Stimulated activated CD8-positive, alpha-beta memory T cell treated with anti-CD3 and anti-CD28 coated beads, Interleukin-7, amount 100 ng/mL, for 48 hours (primary cell): ENCODE measurements around the gene ENDOV.

Experiments
- DNase-seq, 2 donors: peaks; one replicate each; pipeline ENCODE4 v3.0.0-alpha.2; 2020; ENCODE audit warnings: low read depth in 1 of 2; ENCODE audit errors: extremely low read depth in 1 of 2

The ENDOV gene

DNA sequence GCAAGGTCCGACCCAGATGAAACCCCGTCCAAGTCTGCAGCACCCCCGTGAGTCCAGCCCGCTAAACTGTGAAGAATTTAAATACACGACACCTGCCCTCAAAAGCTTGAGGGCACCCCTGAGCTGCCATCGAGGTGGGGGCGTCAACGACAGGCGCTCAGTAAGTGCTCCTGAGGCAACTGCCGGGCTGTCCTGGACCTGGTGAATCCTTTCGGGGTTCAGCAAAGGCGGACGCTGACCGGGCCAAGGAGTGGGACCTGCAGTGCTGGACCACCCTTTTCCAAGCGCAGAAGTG, 512 bp upstream of the ENDOV start:
- no peak for DNase-seq

GRCh38 chr17:80415626-80416137, 715 bp downstream of the ENDOV start:
- DNase-seq, result no peak

DNA sequence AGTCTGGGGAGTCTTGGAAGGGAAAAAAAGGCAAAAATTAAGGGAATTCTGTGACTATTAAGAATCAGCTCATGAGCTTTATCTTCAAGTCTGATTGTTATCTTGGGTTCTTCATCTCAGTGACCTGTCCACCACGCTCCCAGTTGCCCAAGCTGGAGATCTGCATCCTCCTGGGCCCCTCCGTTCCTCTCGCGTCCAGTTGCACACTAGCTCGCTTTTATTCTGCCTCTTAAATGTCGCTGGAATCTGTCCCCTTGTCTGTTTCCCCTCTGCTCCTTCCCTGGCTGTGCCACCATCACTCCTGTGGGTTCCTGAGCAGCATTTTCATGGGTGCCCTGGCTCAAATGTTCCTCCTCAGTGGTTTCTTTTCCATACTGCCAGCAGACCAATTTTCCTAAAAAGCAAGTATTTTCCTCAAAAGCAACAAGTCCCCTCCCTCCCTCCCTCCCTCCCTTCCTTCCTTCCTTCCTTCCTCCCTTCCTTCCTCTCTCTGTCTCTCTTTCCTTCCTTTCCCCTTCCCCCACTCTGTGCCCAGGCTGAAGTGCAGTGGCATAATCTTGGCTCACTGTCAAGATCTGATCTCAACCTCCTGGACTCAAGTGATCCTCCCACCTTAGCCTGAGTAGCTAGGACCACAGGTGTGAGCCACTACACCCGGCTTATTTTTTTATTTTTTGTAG, 1.4 kb downstream of the ENDOV start:
- DNase-seq, result no peak

- DNase-seq, result no peak
Measured at GRCh38 chr17:80416940-80417293, 1.9 kb downstream of the ENDOV start.

DNA sequence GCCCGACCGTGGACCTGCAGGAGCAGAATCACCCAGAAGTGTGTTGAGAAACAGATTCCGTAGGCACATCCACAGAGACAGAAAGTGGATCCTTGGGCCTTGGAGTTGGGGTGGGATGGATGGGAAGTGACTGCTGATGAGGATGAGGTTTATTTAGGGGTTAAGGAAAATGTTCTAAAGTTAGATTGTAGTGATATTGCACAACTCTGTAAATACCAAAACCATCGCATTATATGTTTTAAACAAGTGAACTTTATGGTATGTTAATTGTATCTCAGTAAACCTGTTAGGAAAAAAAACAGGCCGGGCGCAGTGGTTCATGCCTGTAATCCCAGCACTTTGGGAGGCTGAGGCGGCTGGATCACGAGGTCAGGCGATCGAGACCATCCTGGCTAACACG, 3.6 kb downstream of the ENDOV start:
- no peak for DNase-seq

DNA sequence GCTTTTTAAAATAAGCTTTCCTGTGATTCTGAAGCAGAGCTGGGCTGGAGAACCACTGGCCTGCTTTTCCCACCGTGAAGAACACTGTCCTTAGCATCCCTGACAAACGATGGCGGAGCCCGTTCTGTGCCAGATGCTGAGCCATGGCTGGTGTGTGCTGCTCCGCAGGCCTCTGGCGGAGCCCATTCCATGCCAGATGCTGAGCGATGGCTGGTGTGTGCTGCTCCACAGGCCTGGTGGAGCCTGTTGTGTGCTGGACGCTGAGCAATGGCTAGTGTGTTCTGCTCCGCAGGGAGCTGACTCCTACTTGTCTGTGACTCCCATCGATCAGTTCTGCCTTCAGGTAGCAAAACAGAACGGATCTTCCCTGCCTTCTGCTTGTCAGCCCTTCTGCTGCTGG, 4.3 kb downstream of the ENDOV start:
- DNase-seq, result no peak

- no peak for DNase-seq
Measured at GRCh38 chr17:80421381-80422090, 6.6 kb downstream of the ENDOV start.

DNA sequence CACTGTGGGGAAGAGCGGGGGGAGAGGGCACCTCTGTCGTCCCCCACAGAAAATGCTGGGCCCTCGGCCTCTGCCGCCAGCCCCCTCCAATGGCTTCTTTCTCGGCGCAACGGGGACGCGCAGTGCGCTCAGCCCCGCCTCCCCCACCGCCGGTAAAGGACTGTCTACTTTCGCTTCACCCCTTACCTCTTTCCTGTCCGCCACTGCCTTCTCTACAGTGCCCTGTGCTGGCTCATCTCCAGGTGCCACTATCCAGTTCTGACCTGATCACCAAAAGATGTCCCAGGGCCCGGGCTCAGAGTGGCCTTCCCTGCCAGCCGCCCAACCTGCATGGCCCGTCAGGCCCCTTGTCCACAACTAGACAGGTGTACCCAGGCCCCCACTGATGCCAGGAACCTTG, 7.3 kb downstream of the ENDOV start:
- DNase-seq, result no peak

DNA sequence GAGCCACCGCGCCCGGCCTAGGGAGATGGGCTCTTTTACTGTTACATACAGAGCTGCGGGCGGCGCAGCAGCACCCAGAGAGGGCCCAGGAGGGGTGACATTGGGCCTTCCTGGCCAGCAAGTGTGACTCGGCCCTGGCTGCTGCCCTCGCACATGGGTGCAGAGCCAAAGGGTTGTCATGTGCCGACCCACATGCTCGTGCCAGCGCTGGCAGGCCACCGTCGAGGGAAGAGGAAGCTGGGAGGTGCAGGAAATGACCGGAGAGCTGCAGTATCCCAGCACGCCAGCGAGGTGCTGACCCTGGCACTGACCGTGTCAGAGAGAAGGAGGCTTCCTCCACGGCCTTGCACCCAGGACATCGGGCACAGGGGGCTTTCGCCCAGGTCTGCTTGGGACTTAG, 8.0 kb downstream of the ENDOV start:
- DNase-seq, result no peak

DNA sequence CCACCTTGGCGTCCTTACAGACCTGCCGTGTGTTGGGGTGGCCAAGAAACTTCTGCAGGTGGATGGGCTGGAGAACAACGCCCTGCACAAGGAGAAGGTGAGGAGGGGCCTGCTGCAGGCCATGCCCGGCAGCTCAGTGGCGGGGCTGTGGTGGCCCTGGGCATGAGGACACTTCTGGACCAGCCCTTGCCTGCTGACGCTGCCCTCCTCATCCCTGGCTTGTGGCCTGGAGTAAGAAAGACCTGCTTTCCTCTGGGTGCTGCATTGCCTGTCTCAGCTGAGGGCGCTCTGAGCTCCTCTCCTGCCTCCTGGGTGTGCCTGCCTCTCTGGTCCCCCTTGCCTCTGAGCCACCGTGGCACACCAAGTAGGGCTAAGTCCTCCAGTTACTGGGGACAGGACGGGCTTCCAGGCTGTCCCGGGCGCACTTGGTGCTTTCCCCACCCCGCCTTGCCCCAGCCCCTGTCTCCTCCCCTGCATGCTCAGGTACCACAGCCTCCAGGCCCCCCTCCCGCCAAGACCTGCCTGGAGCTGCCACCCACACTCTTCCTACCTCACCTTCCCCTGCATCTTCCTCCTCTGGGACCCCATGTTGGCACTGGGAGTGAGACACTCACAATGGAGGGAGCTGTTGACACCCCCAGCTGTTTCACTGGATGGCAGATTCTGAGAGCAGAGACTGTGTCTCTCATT, 8.7 kb downstream of the ENDOV start:
- no peak for DNase-seq

DNA sequence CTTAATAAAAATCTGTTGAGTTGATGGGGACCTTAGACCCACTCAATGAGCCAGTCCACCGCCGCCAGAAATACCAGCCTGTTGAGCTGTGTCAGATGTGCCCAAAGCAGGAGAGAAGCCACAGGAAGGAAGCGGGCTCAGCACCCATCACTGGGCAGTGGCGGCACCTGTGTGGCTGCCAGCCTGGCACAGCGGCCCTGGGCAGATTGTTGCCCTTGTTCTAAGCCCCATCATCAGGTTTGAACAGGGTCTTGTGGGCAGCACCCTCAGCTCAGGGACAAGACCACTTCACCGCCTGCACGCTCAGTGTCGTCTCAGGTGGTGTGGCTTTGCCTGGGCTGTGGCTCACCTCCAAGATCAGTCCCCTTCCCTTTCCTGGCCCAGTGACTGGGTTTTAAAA, 9.3 kb downstream of the ENDOV start:
- no peak for DNase-seq

DNA sequence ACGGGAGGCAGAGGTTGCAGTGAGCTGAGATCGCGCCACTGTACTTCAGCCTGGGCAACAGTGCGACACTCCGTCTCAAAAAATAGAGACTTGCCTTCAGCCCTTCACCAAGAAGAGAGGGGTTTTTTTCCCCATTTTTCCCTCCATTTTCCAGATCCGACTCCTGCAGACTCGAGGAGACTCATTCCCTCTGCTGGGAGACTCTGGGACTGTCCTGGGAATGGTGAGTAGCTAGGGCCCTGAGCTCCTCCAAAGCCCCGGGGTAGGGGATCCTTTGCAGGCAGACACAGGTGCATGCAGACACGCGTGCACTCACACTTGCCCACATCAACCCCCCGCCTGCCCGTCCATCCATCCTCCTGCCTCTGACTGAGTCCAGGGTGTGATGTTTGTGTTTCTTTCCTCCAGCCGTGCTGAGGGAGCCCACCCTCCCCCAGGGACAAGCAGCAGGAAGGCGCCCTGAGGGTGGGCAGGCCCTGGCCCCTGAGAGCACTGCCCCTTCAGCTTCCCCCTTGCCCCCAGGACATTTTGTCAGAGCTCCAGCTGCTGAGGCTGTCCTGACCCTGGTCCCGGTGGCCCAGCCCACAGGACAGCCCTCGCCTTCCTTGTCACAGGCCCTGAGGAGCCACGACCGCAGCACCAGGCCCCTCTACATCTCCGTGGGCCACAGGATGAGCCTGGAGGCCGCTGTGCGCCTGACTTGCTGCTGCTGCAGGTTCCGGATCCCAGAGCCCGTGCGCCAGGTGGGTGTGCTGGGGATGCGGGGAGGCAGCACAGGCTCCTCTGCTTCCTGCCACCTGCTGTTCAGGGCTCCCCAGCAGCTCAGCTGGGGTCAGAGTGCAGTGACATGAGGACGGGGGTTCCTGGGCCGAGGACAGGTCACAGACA, 10.2 kb downstream of the ENDOV start:
- no peak for DNase-seq

GRCh38 chr17:80425835-80426426, 11.0 kb downstream of the ENDOV start:
- DNase-seq, result no peak

DNA sequence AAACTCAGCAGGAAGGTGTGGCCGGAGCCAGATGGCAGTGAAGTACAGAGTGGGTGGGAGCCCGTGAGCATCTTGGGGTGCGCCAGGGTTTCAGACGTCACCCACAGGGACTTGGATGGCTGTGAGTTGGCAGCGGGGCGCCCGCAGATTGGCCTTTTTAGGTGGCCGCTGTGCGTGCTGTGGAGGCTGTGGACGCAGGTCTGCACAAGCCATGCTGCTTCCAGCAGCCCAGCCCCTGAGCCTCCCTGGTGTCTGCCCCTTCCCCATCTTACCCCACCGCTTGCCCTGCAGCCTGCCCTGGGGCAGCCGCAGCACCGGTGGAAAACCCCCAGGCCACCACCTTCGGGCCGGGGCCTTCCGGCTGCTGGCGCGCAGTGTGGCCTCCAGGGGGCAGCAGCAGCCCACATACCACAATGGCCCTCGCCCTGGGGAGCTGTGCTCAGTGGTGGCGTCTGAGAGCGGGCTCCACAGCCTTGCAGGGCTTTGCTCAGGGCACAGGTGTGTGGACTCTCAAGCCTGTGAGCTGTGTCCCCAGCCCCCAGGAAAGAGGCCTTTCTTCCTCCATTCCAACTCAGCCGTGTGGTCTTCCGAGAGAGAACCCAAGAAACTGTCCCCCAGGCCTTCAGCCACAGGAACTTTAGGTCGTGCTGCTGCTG, 11.8 kb downstream of the ENDOV start:
- peak; percentile 67 for DNase-seq

DNA sequence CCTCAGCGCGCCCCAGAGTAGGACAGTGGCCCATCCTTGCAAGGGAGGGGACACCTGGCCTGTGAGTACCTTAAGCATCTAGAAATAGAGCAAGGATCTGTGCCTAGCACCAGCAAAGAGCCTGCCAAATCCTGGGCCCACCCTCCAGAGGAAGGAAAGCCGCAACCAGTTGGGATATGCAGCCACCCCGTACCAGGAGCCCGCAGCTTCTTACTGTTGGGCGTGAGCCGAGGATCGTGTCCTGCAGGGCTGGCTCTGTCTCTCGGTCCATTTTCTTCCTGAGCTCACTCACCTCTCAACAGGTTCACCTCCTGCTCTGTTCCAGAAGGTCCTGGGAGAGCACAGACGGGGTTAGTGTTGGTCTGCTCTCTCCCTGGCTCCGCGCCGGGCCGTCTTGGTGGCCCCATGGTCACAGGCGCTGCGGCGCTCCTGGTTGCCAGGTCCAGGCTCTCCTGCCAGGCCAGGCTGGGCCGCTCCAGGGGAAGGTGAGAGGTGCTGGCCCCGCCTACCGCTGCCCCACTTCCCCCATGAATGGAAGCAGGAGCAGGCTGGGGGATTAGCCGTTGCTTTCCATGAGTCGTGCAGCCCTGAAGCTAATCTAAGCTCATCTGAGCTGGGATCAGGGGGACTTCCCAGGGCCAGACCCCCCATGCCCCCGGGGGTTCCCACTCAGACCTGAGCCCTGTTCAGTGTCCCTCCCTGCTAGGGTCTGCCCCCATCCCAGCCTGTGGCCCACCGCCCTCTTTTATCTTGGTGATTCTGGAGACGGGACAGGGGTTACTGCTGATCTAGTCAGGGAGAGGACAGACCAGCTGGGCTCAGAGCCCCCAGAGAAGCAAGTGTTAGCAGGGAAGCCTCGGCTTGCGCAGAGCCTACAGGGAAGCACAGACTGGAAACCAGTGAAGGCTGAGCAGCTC, 12.7 kb downstream of the ENDOV start:
- DNase-seq, result no peak

- DNase-seq, result no peak
Measured at GRCh38 chr17:80428363-80428762, 13.4 kb downstream of the ENDOV start.

DNA sequence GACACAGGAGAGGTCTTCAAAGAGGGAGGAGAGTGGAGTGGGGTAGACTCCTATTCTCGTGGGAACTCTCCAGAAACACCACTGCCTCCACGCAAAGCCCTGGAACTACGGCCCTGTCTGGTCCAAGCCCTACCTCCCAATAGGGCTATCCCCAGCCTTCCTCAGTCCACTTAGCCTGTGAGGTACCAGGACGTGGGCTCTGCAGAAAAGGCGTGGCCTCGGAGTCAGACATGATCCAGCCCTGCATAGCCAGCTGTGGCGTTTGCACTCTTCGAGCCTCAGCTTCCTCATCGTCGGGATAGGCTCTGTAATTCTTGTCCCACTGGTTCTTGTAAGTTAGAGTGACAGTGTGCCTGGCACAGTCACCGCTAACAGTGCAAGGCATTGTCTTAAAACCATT, 13.8 kb downstream of the ENDOV start:
- DNase-seq, result no peak

GRCh38 chr17:80429356-80430275, 14.6 kb downstream of the ENDOV start:
- DNase-seq, result no peak
